GM12892 (cell line): ENCODE results near the gene PARD6G.

Experiments
- POLR2A ChIP-seq: IDR thresholded peaks from 2 replicates; pipeline ENCODE4 v1.6.1; 2011; ENCODE audit warnings: low read depth, low read length, control low read depth
- POLR2AphosphoS5 ChIP-seq: IDR thresholded peaks from 2 replicates; pipeline ENCODE4 v1.6.1; 2011; ENCODE audit warnings: low read depth, low read length, control low read depth

- no peak for TF ChIP-seq POLR2A
- TF ChIP-seq POLR2AphosphoS5 = no peak
Observed at GRCh38 chr18:80145196-80145804, 102.0 kb downstream of the PARD6G start.
